ENCODE data around the gene STIM1. TPM values are rescaled to one million over a fixed set of nuclear protein-coding genes. Genes with fewer than 3 reads are reported as not detected.
A peak's percentile ranks its signal among the peaks of the same experiment; 100 is the strongest.

The STIM1 gene
- total and polyA plus RNA-seq, 12 donors = 11.9 to 55.7 (median 37.4) TPM

DNA sequence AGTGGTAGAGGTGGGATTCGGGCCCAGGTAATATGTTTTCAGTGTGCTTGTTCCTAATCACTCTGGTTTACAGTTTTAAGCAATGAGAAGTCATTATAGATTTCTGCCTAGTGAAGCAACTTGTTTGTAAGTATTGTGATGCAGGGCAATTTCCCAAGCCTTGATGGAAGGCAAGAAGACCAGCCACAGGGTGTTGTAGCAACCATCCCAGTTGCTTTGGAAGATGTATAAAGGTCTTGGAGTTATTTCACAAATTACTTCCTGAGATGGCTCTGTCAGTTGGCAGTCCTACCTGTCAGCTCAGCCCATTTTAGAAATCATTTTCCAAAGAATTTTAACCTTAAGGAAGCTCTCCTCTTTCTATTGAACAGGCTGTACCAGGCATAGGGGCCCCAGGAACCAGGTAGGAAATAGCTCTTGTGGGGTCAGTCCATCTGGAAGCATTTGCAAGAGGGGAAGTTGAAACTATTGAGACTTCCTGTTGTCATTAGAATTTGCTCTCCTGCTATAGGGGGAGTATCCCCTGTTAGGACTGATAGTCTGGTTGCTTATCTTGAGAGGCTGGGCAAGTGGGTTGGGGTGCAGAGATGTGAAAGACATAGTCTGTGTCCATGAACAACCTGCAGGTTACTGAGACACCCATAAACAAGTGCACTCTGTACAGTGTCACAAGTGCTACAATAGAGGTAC lies 47.9 kb downstream of the STIM1 start:
- 91 to 93% methylated on average over 1 of the region's 1 CpG for WGBS, 2 donors
- Histone ChIP-seq H3K36me3 (no peaks in the 10 kb centered on the region), H3K4me3 (no peak overlapping the region), H3K9me3 (no peaks in the 10 kb centered on the region), H3K27ac (no peak overlapping the region), H3K4me1 (peaks cover 3 to 65% (median 40%) of the 10 kb centered on the region in 9 donors), H3K27me3 (no peaks in the 10 kb centered on the region)
- ATAC-seq (peak in 2 of 8 donors; percentile 28 to 30), DNase-seq (no peak)
- TF ChIP-seq, protein P1, sequence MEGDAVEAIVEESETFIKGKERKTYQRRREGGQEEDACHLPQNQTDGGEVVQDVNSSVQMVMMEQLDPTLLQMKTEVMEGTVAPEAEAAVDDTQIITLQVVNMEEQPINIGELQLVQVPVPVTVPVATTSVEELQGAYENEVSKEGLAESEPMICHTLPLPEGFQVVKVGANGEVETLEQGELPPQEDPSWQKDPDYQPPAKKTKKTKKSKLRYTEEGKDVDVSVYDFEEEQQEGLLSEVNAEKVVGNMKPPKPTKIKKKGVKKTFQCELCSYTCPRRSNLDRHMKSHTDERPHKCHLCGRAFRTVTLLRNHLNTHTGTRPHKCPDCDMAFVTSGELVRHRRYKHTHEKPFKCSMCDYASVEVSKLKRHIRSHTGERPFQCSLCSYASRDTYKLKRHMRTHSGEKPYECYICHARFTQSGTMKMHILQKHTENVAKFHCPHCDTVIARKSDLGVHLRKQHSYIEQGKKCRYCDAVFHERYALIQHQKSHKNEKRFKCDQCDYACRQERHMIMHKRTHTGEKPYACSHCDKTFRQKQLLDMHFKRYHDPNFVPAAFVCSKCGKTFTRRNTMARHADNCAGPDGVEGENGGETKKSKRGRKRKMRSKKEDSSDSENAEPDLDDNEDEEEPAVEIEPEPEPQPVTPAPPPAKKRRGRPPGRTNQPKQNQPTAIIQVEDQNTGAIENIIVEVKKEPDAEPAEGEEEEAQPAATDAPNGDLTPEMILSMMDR (IDR thresholded peaks at IDR 0.05) = no peak
- intact Hi-C loops (cut with DNase I) = loop anchor here in 1 of 10 donors (5.0 kb wide), 1 partner anchor 46 kb away; the partner anchor contains the start of gene STIM1

DNA sequence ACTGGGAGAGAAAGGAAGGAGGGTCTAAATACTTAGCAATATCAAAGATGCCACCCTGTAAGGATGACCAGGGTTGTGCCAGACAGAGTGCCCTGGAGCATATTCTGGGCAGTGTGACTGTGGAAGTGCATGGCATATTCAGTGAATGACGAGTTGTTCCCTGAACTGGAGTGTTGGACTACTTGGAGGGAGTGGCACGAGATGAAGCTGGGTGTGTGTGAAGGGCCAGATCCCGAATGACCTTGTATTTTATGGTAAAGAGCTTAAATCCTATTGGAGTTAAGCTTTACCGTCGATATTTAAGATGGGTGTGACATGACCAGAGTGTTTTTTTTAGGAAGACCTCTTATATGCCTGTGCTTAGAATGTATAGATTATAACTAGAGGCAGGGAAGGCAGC lies 48.8 kb downstream of the STIM1 start:
- peak overlapping the region in 1 of 10 donors; percentile 29 for H3K27ac ChIP-seq
- DNase-seq = peak in 1 of 2 donors; percentile 21
- no peaks in the 10 kb centered on the region for H3K27me3 ChIP-seq
- no peaks in the 10 kb centered on the region for H3K9me3 ChIP-seq
- intact Hi-C loops (cut with DNase I) = loop anchor here in 1 of 10 donors (5.0 kb wide), 1 partner anchor 47 kb away; the partner anchor contains the start of gene STIM1
- TF ChIP-seq, protein P1 (IDR thresholded peaks at IDR 0.05) = no peak
- H3K36me3 ChIP-seq = peaks cover 0 to 3% (median 0%) of the 10 kb centered on the region in 9 donors
- WGBS, 2 donors = 83 to 86% methylated on average over 5 of the region's 5 CpGs
- peak in 6 of 8 donors; percentile 49 to 94 (median 88) for ATAC-seq
- peaks cover 3 to 65% (median 40%) of the 10 kb centered on the region in 9 donors for H3K4me1 ChIP-seq
- no peak overlapping the region for H3K4me3 ChIP-seq

DNA sequence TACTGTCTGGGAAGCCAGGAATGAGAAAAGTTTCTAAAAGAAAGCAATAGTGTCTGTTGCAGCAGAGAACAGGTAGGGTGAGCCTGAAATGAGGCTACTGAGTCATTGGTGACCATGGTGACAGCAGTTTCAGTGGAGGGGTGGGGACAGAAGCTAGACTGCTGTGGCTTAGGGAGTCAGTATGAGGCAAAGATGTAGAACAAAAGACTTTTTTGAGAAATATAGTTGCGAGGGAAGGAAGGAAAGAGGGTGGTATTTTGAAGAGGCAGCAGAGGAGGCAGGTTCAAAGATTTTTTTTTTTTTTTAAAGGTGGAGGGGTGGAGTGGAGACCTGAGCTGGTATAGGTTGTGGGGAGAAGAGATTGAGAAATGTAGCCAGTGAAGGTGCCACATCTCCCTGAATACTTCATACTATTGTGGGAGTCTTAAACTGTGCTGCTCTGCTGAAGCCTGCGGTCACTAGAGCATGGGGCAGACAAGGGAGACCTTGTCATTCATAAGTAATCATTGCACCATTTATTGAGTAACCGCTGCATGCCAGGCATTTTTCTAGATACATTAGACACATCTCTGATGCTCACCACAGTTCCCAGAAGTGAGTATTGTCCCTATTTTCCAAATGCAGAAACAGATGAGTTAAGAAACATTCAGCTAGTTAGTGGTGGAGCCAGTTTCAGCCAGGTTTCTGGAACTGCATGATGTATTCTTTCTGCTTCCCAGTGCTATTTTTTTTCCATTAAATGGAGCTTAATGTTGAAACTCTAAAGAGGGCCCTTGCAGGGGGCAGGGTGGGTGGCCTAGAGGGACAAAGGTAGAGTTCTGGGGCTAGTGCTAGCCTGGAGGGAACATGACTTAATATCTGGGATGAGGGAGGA lies 49.9 kb downstream of the STIM1 start:
- Histone ChIP-seq H3K27me3 (no peaks in the 10 kb centered on the region), H3K27ac (peak overlapping the region in 1 of 10 donors; percentile 29), H3K36me3 (peaks cover 0 to 3% (median 0%) of the 10 kb centered on the region in 9 donors), H3K4me3 (no peak overlapping the region), H3K4me1 (peaks cover 3 to 65% (median 40%) of the 10 kb centered on the region in 9 donors), H3K9me3 (no peaks in the 10 kb centered on the region)
- DNase-seq (no peak), ATAC-seq (peak in 1 of 8 donors; percentile 52)
- TF ChIP-seq, protein P1 (IDR thresholded peaks at IDR 0.05) = no peak
- intact Hi-C loops (cut with DNase I) = no loop called here
- 91% methylated on average over 3 of the region's 3 CpGs for WGBS, 2 donors

DNA sequence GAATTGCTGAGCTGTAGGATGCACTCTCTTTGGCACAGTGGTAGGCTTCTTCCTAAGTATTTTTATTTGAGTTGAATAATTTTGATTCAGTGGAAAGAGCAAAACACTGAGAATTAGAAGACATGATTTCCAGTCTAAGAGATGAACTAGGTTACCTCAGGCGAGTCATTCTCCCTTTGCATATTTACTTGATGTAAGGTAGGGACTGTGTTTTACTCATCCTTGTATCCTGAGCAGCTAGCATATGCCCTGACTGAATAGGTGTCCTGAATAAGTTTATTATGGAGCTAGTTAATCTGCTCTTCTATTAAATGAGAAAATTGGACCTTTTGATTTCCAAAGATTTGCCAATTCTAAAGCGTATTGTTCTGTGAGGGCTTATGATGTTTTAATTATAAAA lies 50.7 kb downstream of the STIM1 start:
- H3K27ac ChIP-seq = peak overlapping the region in 1 of 10 donors; percentile 29
- no peak for ATAC-seq
- TF ChIP-seq, protein P1 (IDR thresholded peaks at IDR 0.05) = no peak
- peaks cover 3 to 64% (median 40%) of the 10 kb centered on the region in 9 donors for H3K4me1 ChIP-seq
- no peak for DNase-seq
- intact Hi-C loops (cut with DNase I) = no loop called here
- H3K36me3 ChIP-seq = peaks cover 0 to 3% (median 0%) of the 10 kb centered on the region in 9 donors
- no peaks in the 10 kb centered on the region for H3K9me3 ChIP-seq
- WGBS, 2 donors = 98 to 100% methylated on average over 2 of the region's 2 CpGs
- H3K4me3 ChIP-seq = no peak overlapping the region
- no peaks in the 10 kb centered on the region for H3K27me3 ChIP-seq

All from heart right ventricle (tissue), 16 donors.